ENCODE measurements around the gene HNRNPL. TPM values are rescaled to one million over a fixed set of nuclear protein-coding genes. Genes with fewer than 3 reads are reported as not detected.

HNRNPL gene
- total RNA-seq, 4 donors from 2014 or later = 88.3 to 172 (median 126) TPM

GRCh38 chr19:38838986-38839761 is 10.6 kb downstream of the HNRNPL start:
- DNase-seq (peak in 1 of 2 donors; percentile 67), ATAC-seq (peak in 1 of 2 donors; percentile 51)
- Histone ChIP-seq H3K36me3 (peaks cover 12 to 85% of the 10 kb centered on the region in 2 donors), H3K27me3 (no peaks in the 10 kb centered on the region), H3K9me3 (no peaks in the 10 kb centered on the region), H3K27ac (peak overlapping the region; percentile 91 to 100 (median 98)), H3K4me3 (no peak overlapping the region), H3K4me1 (peaks cover 70 to 72% of the 10 kb centered on the region in 2 donors)
- TF ChIP-seq POLR2A (IDR thresholded peaks at IDR 0.05) (peak in 1 of 2 donors; percentile 18), CTCF (IDR thresholded peaks at IDR 0.05 in 4 of 5, conservative IDR thresholded peaks at IDR 0.05 in 1 of 5) (no peak)
- in situ Hi-C loops (cut with MboI; ENCODE audit: low sequenced_read_pairs in 4 of 4) (loop anchor here in 2 of 4 donors (10.0 to 25.0 kb wide), 3 partner anchors 66 to 452 kb away; partner anchors contain the start of genes ACTN4 (in 1 of the 2), GGN (in 1 of the 2) and SPRED3 (in 1 of the 2)), intact Hi-C loops (cut with DNase I; ENCODE audit: low total_unique reads) (loop anchor here (10.0 kb wide), 2 partner anchors 404 to 566 kb away; partner anchors contain the start of genes RYR1 and ZFP36)

GRCh38 chr19:38838208-38838985 is 11.4 kb downstream of the HNRNPL start:
- H3K9me3 ChIP-seq = no peaks in the 10 kb centered on the region
- H3K4me1 ChIP-seq = peaks cover 70 to 71% of the 10 kb centered on the region in 2 donors
- ATAC-seq = peak; percentile 22 to 60
- H3K36me3 ChIP-seq = peaks cover 12 to 77% of the 10 kb centered on the region in 2 donors
- in situ Hi-C loops (cut with MboI; ENCODE audit: low sequenced_read_pairs in 4 of 4) (loop anchor here in 2 of 4 donors (10.0 to 25.0 kb wide), 3 partner anchors 66 to 451 kb away; partner anchors contain the start of genes ACTN4 (in 1 of the 2), GGN (in 1 of the 2) and SPRED3 (in 1 of the 2)), intact Hi-C loops (cut with DNase I; ENCODE audit: low total_unique reads) (loop anchor here (10.0 kb wide), 2 partner anchors 404 to 566 kb away; partner anchors contain the start of genes RYR1 and ZFP36)
- H3K27me3 ChIP-seq = no peaks in the 10 kb centered on the region
- DNase-seq = peak in 1 of 2 donors; percentile 82
- H3K4me3 ChIP-seq = no peak overlapping the region
- H3K27ac ChIP-seq = peak overlapping the region; percentile 91 to 100 (median 98)
- TF ChIP-seq CTCF (IDR thresholded peaks at IDR 0.05 in 4 of 5, conservative IDR thresholded peaks at IDR 0.05 in 1 of 5) (peak in 2 of 5 experiments; percentile 30 to 40), POLR2A (IDR thresholded peaks at IDR 0.05) (peak in 1 of 2 donors; percentile 25)

- Histone ChIP-seq H3K27me3 (no peaks in the 10 kb centered on the region), H3K4me3 (no peak overlapping the region), H3K36me3 (peaks cover 12 to 70% of the 10 kb centered on the region in 2 donors), H3K27ac (peak overlapping the region; percentile 91 to 100 (median 98)), H3K9me3 (no peaks in the 10 kb centered on the region), H3K4me1 (peaks cover 69 to 76% of the 10 kb centered on the region in 2 donors)
- intact Hi-C loops (cut with DNase I; ENCODE audit: low total_unique reads) (loop anchor here (10.0 kb wide), 2 partner anchors 403 to 567 kb away; partner anchors contain the start of genes RYR1 and ZFP36), in situ Hi-C loops (cut with MboI; ENCODE audit: low sequenced_read_pairs in 4 of 4) (loop anchor here in 2 of 4 donors (10.0 to 25.0 kb wide), 3 partner anchors 67 to 450 kb away; partner anchors contain the start of genes ACTN4 (in 1 of the 2), GGN (in 1 of the 2) and SPRED3 (in 1 of the 2))
- TF ChIP-seq CTCF (IDR thresholded peaks at IDR 0.05 in 4 of 5, conservative IDR thresholded peaks at IDR 0.05 in 1 of 5) (no peak), POLR2A (IDR thresholded peaks at IDR 0.05) (no peak)
- DNase-seq (no peak), ATAC-seq (no peak)
These were observed 12.1 kb downstream of the HNRNPL start for GRCh38 chr19:38837656-38838121.
